Spleen (tissue), 7 donors: ENCODE data around the gene FAM78B.

Experiments used
- POLR2A ChIP-seq, 3 donors: fragments of 450-650 bp; IDR thresholded peaks; one replicate each; pipeline ENCODE4 v1.5.1; 2017; ENCODE audit warnings: antibody characterized with exemption in 3 of 3, mild to moderate bottlenecking in 1 of 3
- TF ChIP-seq, protein P1 (sequence below), 11 experiments: fragments of 200-600 bp in 7 of 11; fragments of 450-650 bp in 4 of 11; sonication (generic) in 4 of 11; IDR thresholded peaks in 8 of 11; conservative IDR thresholded peaks in 3 of 11; 1 replicate in 7 of 11; 2 replicates in 4 of 11; pipeline versions ENCODE4 v1.4.0 to v1.8.0; 2016 to 2021; ENCODE audit warnings: antibody characterized with exemption in 11 of 11, inconsistent platforms in 4 of 11, mild to moderate bottlenecking in 1 of 11
- donor health status: DM: no; HTN: no; CAD: no; lungs with moderate emphysema.
- donor health status: DM: no; HTN: no; CAD: no.
- donor health status: DM: no; HTN: no; CAD: no.

DNA sequence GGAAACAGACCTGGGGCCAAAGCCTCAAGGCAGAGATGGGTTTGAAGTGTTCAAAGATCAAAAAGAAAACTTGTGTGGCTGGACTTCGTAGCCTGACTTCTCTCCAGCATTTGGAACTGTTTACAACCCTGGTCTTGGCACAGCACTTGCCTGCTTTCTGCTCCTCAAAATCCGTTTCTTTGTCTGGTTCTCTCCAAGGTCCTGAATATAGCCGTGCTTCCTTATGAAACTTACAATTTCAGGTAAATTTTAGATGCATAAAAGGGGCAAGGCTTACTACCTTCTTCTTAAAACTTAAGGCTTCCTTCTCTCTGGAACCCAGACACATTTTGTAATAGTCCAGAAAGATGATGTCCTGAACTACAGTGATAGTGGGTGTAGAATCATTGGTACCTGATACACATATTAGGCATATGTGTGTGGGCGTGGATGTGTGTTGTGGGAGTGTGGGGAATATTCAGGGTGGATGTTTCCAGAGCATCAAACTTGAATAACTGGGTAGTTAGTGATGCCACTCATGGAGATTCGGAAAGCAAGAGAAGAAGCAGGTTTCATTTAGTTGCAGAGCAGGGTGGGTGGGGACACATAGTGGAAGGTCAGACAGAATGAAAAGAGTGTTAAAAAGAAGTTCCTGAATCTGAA, 26.4 kb upstream of the FAM78B start:
- TF ChIP-seq, protein P1, sequence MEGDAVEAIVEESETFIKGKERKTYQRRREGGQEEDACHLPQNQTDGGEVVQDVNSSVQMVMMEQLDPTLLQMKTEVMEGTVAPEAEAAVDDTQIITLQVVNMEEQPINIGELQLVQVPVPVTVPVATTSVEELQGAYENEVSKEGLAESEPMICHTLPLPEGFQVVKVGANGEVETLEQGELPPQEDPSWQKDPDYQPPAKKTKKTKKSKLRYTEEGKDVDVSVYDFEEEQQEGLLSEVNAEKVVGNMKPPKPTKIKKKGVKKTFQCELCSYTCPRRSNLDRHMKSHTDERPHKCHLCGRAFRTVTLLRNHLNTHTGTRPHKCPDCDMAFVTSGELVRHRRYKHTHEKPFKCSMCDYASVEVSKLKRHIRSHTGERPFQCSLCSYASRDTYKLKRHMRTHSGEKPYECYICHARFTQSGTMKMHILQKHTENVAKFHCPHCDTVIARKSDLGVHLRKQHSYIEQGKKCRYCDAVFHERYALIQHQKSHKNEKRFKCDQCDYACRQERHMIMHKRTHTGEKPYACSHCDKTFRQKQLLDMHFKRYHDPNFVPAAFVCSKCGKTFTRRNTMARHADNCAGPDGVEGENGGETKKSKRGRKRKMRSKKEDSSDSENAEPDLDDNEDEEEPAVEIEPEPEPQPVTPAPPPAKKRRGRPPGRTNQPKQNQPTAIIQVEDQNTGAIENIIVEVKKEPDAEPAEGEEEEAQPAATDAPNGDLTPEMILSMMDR (IDR thresholded peaks at IDR 0.05 in 8 of 11, conservative IDR thresholded peaks at IDR 0.05 in 3 of 11), result no peak
- TF ChIP-seq POLR2A (IDR thresholded peaks at IDR 0.05), result no peak
